GF-D8 (cell line): Measurements from ENCODE around the gene AGRN.
"Not testable (repeated sequence)": the region's sequence is repeated elsewhere in the genome, so short reads cannot be mapped to it uniquely, and the experiment has no call there.

Experiments
- DNase-seq: peaks from one replicate; lab custom pipeline; 2025; lab: John Stamatoyannopoulos, UW

Gene AGRN

DNA sequence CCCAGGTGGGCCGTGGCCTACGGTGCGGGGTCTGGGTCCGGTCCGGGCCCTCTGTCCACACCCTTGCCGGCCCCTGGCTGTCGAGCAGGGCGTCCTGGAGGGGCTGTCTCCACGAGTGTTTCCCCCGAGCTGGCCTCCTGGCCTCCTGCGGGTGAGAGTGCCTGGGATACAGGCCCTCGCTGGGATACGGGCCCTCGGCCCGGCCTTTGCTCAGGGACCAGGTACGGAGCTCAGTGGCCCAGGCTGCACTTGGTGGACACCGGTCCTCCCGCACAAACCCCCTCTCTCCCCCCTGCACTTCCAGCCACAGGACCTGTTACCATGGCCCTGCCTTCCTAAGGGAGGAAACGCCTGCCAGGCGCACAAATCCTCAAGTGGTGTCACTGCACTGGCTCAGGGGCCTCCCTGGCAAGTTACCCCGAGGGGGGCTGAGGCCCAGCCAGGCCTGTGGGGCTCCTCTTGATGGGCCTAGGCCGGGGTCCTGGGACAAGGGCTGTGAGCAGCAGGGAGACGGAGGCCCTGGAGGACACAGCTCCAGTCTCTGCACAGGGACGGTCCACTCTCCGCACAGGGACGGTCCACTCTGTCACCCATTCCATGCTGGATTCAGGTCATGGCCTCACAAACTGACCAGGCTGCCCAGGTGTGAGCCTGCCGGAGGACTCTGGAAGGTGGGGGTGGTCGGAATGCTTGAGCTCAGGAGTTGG lies 72.4 kb downstream of the AGRN start:
- no peak for DNase-seq

DNA sequence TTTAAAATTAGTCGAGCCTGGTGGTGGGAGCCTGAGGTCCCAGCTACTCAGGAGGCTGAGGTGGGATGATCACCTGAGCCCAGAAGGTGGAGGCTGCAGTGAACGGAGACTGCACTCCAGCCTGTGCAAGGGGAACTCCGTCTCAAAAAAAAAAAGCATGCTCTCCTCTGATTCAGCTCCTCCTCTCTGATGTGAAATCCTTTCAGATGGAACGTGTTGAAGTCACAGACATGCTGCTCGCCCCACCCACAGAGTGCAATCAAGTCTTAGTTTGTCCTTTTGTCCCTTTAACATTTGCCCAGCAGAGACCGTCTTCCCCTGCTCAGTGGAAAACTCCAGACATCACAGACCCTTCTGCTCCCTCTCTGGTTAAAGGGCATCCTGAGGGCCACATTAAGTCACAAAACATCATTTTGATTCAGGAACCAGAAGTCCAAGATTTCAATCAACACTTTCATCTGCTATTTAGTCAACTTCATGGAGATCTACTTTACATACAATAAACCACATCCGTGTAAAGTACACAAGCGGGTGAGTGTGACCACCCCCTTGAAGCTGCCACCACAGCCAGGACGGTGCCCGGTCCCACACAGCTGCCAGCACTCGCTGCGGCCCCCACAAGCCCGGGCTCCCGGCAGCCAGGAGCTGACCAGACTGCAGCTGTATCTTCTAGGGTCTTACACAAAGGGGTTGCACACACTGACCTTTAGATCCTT lies 73.1 kb downstream of the AGRN start:
- no peak for DNase-seq

DNA sequence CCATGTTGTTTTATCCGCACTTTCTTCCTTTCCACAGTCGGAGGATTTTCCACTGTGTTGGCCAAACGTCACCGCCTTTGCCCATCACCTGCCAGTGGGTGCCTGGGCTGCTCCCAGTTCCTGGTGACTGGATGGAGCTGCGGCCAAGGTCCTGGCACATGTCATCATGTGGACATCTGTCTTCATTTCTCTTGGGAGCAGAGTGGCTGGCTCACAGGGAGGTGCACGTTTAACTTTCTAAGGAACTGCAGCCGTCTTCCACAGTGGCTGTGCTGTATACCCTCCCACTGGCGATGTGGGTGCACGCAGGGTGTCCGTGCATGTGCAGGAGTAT lies 73.7 kb downstream of the AGRN start:
- DNase-seq = no peak

DNA sequence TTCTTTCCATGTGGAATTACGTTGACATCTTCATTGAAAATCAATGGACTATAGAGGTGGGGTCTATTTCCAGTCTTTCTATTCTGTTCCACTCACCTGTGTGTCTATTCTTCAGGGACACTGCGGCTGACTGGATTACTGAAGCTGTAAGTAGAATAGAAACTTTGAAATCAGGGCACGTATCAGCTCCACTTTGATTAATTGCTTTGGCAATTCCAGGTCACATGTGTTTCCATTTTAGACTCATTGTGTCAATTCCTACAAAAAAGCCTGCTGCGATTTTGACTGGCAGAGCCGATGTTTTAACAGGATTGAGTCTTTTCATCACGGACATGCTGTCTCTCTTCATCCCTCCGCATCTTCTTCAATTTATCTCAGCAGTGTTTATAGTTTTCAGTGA lies 75.1 kb downstream of the AGRN start:
- DNase-seq = no peak

DNA sequence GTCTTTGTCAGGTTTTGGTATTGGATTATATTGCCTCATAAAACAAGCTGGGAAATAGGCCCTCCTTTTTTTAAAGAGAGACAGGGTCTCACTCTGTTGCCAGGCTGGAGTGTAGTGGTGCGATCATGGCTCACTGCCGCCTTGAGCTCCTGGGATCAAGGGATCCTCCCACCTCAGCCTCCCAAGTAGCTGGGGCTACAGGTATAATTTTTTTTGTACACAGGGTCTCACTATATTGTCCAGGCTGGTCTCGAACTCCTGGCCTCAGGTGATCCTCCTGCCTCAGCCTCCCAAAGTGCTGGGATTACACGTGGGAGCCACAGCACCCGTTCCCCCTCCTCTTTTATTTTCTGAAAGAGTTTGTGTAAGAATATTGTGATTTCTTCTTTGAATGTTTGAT lies 76.2 kb downstream of the AGRN start:
- not testable (repeated sequence) for DNase-seq

DNA sequence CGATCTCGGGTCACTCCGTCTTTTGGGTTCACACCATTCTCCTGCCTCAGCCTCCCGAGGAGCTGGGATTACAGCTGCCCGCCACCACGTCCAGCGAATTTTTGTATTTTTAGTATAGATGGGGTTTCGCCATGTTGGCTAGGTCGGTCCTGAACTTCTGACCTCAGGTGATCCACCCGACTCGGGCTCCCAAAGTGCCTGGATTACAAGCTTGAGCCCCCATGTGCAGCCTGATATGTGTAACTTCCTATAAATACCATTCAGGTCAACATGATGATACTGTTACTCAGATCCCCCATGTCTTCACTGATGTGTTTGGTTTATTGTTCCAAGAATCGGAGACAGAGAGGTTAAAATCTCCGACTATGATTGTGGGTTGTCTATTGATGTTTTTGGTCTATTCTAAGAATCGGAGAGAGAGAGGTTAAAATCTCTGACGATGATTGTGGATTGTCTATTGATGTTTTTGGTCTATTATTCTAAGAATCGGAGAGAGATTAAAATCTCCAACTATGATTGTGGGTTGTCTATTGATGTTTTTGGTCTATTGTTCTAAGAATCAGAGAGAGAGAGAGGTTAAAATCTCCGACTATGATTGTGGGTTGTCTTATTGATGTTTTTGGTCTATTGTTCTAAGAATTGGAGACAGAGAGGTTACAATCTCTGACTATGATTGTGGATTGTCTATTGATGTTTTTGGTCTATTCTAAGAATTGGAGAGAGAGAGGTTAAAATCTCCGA lies 78.9 kb downstream of the AGRN start:
- no peak for DNase-seq

DNA sequence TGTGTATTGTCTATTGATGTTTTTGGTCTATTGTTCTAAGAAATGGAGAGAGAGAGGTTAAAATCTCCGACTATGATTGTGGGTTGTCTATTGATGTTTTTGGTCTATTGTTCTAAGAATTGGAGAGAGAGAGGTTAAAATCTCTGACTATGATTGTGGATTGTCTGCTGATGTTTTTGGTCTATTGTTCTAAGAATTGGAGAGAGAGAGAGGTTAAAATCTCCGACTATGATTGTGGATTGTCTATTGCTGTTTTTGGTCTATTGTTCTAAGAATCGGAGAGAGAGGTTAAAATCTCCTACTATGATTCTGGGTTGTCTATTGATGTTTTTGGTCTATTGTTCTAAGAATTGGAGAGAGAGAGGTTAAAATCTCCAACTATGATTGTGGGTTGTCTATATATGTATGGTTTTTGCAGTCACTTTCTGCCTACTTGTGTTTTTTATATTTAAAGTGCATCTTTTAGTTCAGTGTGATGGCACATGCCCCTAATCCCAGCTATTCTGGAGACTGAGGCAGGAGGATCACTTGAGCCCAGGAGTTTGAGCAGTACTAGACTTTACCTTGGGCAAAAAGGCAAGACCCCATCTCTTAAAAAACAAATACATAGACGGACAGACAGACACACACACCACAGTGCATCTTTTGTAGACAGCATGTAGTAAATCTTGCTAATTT lies 79.7 kb downstream of the AGRN start:
- no peak for DNase-seq

DNA sequence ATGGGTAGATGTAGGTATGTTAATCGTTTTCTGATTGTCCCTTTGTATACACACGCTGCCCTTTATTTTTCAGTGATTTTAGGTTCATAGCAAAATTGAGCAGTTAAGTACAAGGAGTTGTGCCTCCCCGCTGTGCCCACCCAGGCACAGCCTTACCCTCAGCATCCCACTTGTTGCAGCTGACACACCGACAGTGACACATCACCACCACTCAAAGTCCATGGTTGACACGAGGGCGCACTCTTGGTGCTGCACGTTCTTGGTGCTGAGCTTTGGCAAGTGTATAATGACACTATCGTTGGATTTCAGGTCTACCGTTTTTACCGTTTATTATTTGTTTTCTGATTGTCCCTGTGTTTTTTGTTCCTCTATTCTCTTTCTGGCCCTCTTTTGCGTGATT lies 80.4 kb downstream of the AGRN start:
- DNase-seq = no peak

DNA sequence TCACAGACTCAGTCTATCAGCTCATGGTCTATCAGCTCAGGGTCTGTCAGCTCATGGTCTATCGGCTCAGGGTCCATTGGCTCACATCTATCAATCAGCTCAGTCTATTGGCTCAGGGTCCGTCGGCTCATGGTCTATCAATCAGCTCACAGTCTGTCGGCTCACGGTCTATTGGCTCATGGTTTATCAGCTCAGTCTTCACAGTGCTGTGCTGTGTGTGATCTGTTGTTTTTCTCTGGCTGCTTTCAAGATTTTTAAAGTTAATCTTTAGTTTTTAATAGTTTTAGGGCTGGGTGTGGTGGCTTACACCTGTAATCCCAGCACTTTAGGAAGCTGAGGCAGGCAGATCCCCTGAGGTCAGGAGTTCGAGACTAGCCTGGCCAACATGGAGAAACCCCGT lies 81.6 kb downstream of the AGRN start:
- DNase-seq = no peak

DNA sequence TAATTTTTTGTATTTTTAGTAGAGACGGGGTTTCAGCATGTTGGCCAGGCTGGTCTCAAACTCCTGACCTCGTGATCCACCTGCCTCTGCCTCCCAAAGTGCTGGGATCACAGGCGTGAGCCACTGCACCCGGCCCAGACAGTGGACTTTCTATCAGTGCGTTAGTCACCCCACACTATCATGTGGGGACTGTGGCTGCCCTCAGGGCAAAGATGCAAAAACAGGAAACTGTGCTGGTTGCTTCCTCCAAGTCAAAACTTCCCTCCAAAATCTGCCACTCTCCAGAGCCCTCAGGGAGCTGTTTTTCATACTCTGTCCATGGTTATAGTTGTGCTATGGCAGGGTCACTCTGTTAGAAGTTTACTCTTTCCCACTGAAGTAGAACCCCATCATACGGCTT lies 84.2 kb downstream of the AGRN start:
- peak; percentile 57 for DNase-seq
